ENCODE data around the gene FRMD4B.

Gene FRMD4B

DNA sequence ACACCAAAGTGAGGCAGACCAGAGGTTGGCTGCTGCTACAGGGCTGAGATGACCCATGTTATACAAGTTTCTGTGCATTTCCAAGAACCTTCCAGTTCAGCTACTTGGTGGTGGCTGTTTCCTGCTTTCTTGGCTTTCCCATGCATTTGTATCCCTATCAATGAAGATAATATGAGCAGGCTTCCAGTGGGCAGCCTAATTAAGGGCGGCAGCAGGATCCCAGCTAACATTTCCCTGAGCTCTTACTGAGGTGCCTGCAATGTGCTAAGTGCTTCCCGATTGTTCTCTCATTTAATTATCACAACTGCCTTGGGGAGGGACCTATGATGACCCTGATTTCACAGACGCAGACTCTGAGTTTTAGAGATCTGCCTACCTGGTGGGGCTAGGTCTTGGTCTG, 95.5 kb downstream of the FRMD4B start:
- no peaks in the 10 kb centered on the region for H3K27me3 ChIP-seq (ENCODE audit: insufficient read depth, low read length, poor library complexity)
- H3K4me1 ChIP-seq (ENCODE audit: insufficient read depth, low read length): no peaks in the 10 kb centered on the region
- H3K36me3 ChIP-seq (ENCODE audit: insufficient read depth, low read length): peaks cover 63% of the 10 kb centered on the region
- DNase-seq (no peak), ATAC-seq (ENCODE audit: insufficient read depth, low read depth) (no peak)
- H3K79me2 ChIP-seq (ENCODE audit: insufficient read depth, low read length): no peaks in the 10 kb centered on the region
- TF ChIP-seq, protein P1, sequence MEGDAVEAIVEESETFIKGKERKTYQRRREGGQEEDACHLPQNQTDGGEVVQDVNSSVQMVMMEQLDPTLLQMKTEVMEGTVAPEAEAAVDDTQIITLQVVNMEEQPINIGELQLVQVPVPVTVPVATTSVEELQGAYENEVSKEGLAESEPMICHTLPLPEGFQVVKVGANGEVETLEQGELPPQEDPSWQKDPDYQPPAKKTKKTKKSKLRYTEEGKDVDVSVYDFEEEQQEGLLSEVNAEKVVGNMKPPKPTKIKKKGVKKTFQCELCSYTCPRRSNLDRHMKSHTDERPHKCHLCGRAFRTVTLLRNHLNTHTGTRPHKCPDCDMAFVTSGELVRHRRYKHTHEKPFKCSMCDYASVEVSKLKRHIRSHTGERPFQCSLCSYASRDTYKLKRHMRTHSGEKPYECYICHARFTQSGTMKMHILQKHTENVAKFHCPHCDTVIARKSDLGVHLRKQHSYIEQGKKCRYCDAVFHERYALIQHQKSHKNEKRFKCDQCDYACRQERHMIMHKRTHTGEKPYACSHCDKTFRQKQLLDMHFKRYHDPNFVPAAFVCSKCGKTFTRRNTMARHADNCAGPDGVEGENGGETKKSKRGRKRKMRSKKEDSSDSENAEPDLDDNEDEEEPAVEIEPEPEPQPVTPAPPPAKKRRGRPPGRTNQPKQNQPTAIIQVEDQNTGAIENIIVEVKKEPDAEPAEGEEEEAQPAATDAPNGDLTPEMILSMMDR (IDR thresholded peaks at IDR 0.05; ENCODE audit: borderline replicate concordance, extremely low read depth, low read length, poor library complexity, severe bottlenecking): no peak
- no peak for TF ChIP-seq EZH2 (IDR thresholded peaks at IDR 0.05; ENCODE audit: borderline replicate concordance, low read depth, low read length, severe bottlenecking)
- H3K9ac ChIP-seq (ENCODE audit: low read depth, low read length): no peak overlapping the region
- no peak overlapping the region for H3K27ac ChIP-seq (ENCODE audit: low read length)
- no peaks in the 10 kb centered on the region for H4K20me1 ChIP-seq (ENCODE audit: insufficient read depth, low read length)
- no peak overlapping the region for H2AFZ ChIP-seq (ENCODE audit: low read depth, low read length)
- no peaks in the 10 kb centered on the region for H3K9me3 ChIP-seq (ENCODE audit: insufficient read depth, low read length, severe bottlenecking)
- no peak overlapping the region for H3K4me2 ChIP-seq (ENCODE audit: insufficient read depth, low read length)
- no peak overlapping the region for H3K4me3 ChIP-seq (ENCODE audit: low read depth in 1 of 2, low read length in 2 of 2)

DNA sequence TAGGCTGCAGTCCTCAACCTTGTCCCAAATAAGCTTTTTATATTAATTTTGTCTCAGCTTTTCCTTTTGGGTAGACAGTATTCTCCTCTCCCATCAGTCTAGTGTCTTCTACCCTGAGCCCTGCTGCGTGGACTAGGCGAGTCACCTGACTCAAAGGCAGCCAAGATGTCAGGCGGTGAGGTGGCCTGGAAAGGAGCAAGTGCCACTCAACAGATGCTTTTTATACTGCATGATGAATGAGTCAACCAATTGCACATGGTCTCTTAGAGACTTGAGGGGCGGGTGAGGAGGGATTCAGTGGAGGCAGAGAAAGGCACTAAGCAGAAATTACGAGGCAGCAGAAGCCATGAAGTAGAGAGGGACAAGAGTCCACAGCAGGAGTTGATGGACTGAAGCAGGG, 95.9 kb downstream of the FRMD4B start:
- TF ChIP-seq EZH2 (IDR thresholded peaks at IDR 0.05; ENCODE audit: borderline replicate concordance, low read depth, low read length, severe bottlenecking): no peak
- TF ChIP-seq, protein P1 (IDR thresholded peaks at IDR 0.05; ENCODE audit: borderline replicate concordance, extremely low read depth, low read length, poor library complexity, severe bottlenecking): no peak
- ATAC-seq (ENCODE audit: insufficient read depth, low read depth): 0 out of 3 replicates have a peak, but pooled peaks have one; percentile 12
- no peaks in the 10 kb centered on the region for H3K4me1 ChIP-seq (ENCODE audit: insufficient read depth, low read length)

DNA sequence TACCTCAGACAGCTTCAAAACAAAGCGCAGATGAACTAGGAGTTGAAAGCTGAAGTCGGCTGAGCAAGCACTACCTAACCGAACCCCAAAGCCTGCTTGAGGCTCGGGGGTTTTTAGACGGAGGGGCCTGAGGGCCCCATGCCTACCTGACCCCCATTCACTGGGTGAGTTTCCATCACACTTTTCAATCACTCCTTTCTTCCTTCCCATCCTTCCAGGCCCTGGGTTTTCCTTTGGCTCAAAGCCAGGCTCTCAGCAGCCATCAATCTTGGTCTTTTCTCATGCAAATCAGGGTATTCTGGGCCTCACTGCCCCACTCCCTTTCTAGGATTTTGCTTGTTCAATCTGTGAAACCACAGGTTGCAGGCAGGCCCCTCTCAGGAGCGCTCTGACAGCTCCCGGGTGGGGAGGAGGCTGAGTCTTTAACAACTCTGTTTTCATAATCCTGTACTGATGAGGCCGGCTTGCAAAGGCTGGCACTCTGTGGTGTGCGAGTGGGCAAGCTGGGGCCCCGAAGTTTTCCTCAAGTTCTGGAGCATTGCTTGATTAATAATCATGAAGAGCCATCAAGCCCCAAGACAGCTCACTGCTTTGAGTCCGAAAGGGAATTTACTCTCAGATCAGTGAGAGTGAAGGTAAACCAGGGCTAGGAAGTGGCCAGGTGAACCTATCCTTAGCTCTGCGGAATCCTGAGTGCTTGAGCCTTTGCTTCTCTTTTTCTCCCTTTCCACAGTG, 97.6 kb downstream of the FRMD4B start:
- H3K36me3 ChIP-seq (ENCODE audit: insufficient read depth, low read length): peaks cover 65% of the 10 kb centered on the region
- H3K9me3 ChIP-seq (ENCODE audit: insufficient read depth, low read length, severe bottlenecking): no peaks in the 10 kb centered on the region
- H3K27ac ChIP-seq (ENCODE audit: low read length): no peak overlapping the region
- no peak overlapping the region for H3K4me3 ChIP-seq (ENCODE audit: low read depth in 1 of 2, low read length in 2 of 2)
- no peaks in the 10 kb centered on the region for H3K4me1 ChIP-seq (ENCODE audit: insufficient read depth, low read length)
- no peak overlapping the region for H3K9ac ChIP-seq (ENCODE audit: low read depth, low read length)
- ATAC-seq (ENCODE audit: insufficient read depth, low read depth) (no peak), DNase-seq (no peak)
- no peaks in the 10 kb centered on the region for H4K20me1 ChIP-seq (ENCODE audit: insufficient read depth, low read length)
- H3K4me2 ChIP-seq (ENCODE audit: insufficient read depth, low read length): no peak overlapping the region
- no peaks in the 10 kb centered on the region for H3K27me3 ChIP-seq (ENCODE audit: insufficient read depth, low read length, poor library complexity)
- no peak overlapping the region for H2AFZ ChIP-seq (ENCODE audit: low read depth, low read length)
- TF ChIP-seq, protein P1 (IDR thresholded peaks at IDR 0.05; ENCODE audit: borderline replicate concordance, extremely low read depth, low read length, poor library complexity, severe bottlenecking): no peak
- TF ChIP-seq EZH2 (IDR thresholded peaks at IDR 0.05; ENCODE audit: borderline replicate concordance, low read depth, low read length, severe bottlenecking): no peak
- H3K79me2 ChIP-seq (ENCODE audit: insufficient read depth, low read length): no peaks in the 10 kb centered on the region

More for the DNA sequence above, 95.9 kb downstream of the FRMD4B start:
- DNase-seq: no peak
- no peak overlapping the region for H3K4me3 ChIP-seq (ENCODE audit: low read depth in 1 of 2, low read length in 2 of 2)
- H2AFZ ChIP-seq (ENCODE audit: low read depth, low read length): no peak overlapping the region
- no peaks in the 10 kb centered on the region for H4K20me1 ChIP-seq (ENCODE audit: insufficient read depth, low read length)
- peaks cover 61% of the 10 kb centered on the region for H3K36me3 ChIP-seq (ENCODE audit: insufficient read depth, low read length)
- H3K9me3 ChIP-seq (ENCODE audit: insufficient read depth, low read length, severe bottlenecking): no peaks in the 10 kb centered on the region
- H3K9ac ChIP-seq (ENCODE audit: low read depth, low read length): no peak overlapping the region
- no peak overlapping the region for H3K4me2 ChIP-seq (ENCODE audit: insufficient read depth, low read length)
- no peaks in the 10 kb centered on the region for H3K27me3 ChIP-seq (ENCODE audit: insufficient read depth, low read length, poor library complexity)
- H3K79me2 ChIP-seq (ENCODE audit: insufficient read depth, low read length): no peaks in the 10 kb centered on the region
- no peak overlapping the region for H3K27ac ChIP-seq (ENCODE audit: low read length)

All from DND-41 (cell line).